B cell (primary cell): ENCODE measurements around the gene PRTG.

ENCODE experiments used
- EZH2 ChIP-seq: IDR thresholded peaks from 2 replicates; pipeline ENCODE4 v1.6.1; 2012; ENCODE audit warnings: borderline replicate concordance, low read depth, mild to moderate bottlenecking, moderate library complexity, low read length; ENCODE audit not compliant: insufficient read depth, poor library complexity, severe bottlenecking
- TF ChIP-seq, protein P1 (sequence below): fragments of 200-600 bp; IDR thresholded peaks from one replicate; pipeline ENCODE4 v1.8.0; 2022; ENCODE audit warnings: antibody characterized with exemption, mild to moderate bottlenecking

- TF ChIP-seq, protein P1, sequence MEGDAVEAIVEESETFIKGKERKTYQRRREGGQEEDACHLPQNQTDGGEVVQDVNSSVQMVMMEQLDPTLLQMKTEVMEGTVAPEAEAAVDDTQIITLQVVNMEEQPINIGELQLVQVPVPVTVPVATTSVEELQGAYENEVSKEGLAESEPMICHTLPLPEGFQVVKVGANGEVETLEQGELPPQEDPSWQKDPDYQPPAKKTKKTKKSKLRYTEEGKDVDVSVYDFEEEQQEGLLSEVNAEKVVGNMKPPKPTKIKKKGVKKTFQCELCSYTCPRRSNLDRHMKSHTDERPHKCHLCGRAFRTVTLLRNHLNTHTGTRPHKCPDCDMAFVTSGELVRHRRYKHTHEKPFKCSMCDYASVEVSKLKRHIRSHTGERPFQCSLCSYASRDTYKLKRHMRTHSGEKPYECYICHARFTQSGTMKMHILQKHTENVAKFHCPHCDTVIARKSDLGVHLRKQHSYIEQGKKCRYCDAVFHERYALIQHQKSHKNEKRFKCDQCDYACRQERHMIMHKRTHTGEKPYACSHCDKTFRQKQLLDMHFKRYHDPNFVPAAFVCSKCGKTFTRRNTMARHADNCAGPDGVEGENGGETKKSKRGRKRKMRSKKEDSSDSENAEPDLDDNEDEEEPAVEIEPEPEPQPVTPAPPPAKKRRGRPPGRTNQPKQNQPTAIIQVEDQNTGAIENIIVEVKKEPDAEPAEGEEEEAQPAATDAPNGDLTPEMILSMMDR: no peak
- TF ChIP-seq EZH2: no peak
Observed at GRCh38 chr15:55683376-55683775, 59.6 kb downstream of the PRTG start.
